GM21423 (cell line): ENCODE measurements around the gene ZNF532.
"Not testable (repeated sequence)": the region's sequence is repeated elsewhere in the genome, so short reads cannot be mapped to it uniquely, and the experiment has no call there.

Experiments
- ATAC-seq: cut with Tn5 transposase; IDR thresholded peaks from one replicate; pipeline ENCODE4 v1.9.1; 2021; ENCODE audit warnings: mild to moderate bottlenecking, moderate library complexity; ENCODE audit not compliant: unreplicated experiment

Gene ZNF532

GRCh38 chr18:58850786-58851469, 13.7 kb upstream of the ZNF532 start:
- ATAC-seq, result no peak

DNA sequence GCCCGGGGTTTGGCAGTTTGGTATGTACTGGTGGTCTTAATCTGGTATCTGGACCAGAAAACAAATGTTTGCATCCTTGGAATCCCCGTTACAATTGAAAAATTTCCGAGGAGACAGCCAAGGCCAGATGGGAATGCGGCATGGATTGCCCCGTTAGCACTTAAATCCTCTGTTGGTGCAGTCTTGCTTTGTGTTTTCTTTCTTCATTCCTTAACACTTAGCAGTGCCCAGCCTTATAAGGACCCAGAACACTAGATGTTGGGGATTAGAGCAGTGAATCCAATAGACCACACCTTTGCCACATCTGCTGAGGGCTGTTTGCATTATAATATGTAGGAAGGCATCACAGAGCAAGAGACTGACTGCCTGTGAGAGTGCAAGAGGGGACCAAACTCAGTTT, 12.8 kb upstream of the ZNF532 start:
- ATAC-seq, result no peak

- no peak for ATAC-seq
Measured at GRCh38 chr18:58852629-58853028, 12.0 kb upstream of the ZNF532 start.

- ATAC-seq, result no peak
Measured at GRCh38 chr18:58853561-58853960, 11.1 kb upstream of the ZNF532 start.

DNA sequence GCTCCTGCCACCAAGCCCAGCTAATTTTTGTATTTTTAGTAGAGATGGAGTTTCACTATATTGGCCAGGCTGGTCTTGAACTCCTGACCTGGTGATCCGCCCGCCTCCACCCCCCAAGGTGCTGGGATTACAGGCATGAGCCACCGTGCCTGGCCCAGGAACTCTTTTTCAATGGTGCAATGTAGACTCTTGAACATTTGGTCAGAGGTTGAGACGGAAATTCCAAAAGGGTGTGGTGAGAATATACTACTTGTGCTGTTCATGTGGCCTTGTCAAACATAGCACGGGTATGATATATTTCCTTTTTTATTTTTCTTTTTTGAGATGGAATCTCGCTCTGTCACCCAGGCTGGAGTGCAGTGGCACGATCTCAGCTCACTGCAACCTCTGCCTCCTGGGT, 9.2 kb upstream of the ZNF532 start:
- not testable (repeated sequence) for ATAC-seq

- no peak for ATAC-seq
Measured at GRCh38 chr18:58856881-58857280, 7.8 kb upstream of the ZNF532 start.

DNA sequence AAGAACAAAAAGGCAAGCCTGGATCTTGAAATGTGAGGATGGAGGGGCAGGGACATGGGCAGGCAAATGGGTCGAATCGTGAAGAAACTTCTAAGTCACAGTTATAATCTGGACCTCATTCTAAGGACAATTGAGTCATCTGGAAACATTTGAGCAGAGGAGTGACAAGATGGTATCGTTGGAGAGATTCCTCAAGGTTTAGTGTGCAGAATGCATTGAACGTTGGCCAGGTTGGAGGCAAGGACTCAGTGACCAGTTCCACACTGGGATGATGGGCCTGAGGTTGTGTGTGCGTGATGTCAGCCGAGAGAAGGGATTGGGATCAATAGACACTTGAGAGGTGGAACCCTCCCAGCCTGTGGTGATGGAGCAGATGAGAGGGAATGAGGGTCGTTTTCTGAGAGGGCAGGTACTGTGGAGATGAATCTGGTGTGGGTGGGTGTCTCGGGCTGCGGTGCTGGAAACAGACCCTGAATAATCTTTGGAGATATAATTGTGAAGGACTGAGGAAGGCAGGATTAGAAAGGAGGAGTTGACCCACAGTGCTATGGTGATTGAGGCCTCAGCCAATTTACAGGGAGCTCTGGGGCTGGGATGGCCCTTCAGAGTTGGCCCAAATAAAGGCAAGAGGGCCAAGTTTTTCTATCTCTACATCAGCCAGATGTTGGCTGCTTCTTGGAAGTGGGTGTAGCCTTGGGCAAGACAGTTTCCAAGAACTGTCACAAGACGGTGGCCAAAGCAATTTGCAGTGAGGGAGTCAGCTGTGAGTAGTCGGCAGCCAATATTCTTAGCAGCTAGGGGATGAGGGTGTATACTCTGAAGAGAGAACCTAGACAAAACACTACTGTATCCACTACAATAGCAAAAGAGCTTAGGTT, 5.8 kb upstream of the ZNF532 start:
- no peak for ATAC-seq

DNA sequence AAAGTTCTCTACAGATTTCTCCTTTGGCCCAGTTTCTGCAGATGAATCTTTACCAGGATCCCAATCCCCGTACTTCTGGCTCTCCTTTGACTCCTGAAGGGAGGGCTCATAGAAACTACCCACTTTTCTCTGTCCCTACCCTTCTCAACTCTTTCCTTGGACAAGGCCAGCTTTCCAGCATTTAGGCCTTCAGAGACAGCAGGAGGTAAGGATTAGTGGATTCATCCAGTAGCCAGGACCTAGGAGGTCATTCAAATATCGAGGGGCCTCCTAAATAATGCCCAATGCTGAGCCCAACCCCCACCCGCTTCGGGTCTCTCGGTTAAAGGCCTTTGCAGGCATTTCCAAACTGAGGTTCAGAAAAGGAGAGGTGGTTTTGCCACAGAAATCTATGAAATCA, 4.8 kb upstream of the ZNF532 start:
- no peak for ATAC-seq

DNA sequence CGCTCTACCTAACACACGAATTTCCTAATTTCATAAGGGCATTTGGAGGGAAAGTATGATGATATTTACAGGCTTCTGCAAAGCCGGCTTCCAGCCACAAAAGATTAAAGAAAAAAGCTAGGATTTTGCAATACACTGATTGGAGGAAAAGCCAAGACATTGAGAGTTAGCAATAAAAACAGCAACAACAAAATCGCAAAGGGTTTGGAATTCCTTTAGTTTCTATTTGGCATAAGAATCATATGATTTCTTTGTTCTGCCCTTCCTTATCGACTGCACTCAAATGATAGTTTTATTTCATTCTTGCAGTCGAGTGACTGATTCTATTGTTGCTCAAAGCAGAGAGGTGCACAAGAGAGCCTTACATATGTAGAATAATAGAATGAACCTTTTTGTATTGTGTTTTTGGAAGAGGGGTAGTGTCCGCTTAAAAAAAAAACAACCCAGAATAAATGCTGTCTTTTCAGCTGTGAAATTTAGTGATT, 3.9 kb upstream of the ZNF532 start:
- no peak for ATAC-seq

GRCh38 chr18:58861353-58861752, 3.3 kb upstream of the ZNF532 start:
- ATAC-seq, result no peak

DNA sequence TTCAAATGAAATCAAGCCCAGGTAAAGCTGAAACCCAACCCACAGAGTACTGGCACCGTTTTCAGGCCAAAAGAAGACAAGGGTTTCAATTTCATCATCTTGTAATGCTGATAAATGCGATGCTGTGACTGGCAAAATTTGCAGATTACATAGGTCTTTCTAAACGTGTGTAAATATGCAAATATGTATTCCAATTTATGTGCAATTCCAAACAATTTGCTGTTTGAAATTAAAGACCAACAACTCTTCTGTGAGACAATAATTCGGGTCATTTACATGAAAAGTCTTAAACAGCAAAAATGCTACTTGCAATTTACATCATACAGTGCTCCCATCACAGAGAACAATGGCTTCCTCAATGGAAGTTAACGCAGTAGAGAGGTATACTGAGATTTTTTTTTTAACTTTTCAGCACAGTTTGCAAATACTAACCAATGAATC, 2.8 kb upstream of the ZNF532 start:
- ATAC-seq, result no peak

- ATAC-seq, result no peak
Measured at GRCh38 chr18:58862356-58862755, 2.3 kb upstream of the ZNF532 start.

DNA sequence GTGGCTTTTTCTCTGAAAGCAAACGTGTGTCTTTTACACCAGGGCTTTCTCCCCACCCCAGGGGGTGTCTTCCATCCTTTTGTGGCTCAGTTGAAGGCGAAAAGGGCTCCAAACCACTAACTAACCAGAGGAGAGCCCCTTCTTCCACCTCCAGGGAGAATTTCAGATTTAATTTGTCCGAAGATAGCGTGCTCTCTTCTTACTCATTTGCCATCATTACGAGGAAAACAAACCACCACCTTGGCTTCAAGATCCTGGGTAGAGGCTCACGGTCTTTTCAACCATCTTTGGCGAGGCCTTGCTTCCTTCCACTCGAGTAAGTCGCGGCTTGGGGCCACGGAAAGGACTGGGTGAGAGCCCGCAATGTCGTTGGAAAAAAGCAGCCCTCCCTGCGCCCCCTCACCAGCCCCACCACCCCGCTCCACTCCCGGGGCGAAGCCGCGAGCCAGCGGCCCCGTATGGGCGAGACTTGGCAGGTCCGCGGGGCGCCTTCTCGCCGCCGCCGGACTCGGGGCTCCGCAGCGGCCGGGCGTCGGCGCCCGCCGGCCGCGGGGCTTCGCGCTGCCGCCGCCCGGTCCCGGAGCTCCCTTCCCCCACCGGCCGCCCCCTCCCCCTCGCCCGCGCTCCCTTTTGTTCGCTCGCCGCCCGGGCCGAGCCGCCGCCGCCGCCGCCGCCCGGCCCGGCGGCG, 1.7 kb upstream of the ZNF532 start:
- no peak for ATAC-seq

- ATAC-seq, result no peak
Measured at GRCh38 chr18:58863539-58864145, 1.0 kb upstream of the ZNF532 start.

- ATAC-seq, result no peak
Measured at GRCh38 chr18:58865033-58865590, 435 bp downstream of the ZNF532 start.

- no peak for ATAC-seq
Measured at GRCh38 chr18:58865701-58866065, 1.0 kb downstream of the ZNF532 start.

- ATAC-seq, result no peak
Measured at GRCh38 chr18:58866066-58866772, 1.5 kb downstream of the ZNF532 start.

DNA sequence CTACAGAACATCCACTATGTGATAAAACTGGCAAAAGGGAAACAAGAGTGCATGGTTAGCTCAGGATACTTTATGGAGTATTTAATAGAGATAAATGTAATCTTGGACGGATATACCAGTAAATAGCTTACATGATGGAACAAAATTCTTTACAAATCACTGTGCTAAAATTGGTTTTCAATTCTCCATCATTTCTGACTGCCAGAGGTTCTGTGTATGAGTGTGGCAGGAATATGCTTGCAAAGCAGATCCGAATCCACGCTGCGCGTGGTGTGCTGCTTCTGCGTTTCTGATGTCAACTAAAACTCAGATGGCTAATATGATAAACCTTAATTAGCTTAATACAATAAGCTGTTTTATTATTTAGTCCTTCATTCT, 2.1 kb downstream of the ZNF532 start:
- no peak for ATAC-seq

DNA sequence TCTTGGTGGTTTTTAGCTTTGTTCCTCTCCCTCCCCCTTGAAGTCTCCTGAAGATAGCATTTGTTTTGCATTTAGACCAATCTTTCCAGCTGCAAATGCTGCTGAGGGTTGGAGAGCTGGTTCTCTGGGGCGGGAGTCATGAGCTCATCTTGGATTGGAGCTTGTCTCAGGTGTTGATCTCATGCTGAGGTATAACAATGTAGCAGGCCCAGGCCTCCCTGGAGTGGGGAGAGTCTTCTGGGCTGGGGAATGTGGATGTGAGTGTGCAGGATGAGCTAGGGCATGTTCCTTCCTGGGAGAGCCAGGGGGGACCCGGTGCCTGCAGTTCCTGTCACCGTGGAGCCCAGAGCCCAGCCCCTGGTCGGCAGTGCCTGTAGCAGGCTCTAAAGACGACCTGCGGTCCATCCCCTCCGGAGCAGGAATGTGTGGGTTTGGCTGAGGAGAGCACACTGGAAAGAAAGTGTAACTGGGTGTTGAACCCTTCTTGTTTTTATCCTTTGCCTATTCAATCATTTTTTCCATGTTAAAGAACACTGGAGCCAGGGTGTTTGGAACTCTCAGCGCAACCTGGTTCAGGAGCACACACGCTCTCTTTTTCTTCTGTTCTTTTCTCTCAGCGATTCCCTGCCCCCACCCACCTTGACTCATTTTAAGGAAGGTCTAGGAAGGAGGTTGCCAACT, 2.7 kb downstream of the ZNF532 start:
- no peak for ATAC-seq

DNA sequence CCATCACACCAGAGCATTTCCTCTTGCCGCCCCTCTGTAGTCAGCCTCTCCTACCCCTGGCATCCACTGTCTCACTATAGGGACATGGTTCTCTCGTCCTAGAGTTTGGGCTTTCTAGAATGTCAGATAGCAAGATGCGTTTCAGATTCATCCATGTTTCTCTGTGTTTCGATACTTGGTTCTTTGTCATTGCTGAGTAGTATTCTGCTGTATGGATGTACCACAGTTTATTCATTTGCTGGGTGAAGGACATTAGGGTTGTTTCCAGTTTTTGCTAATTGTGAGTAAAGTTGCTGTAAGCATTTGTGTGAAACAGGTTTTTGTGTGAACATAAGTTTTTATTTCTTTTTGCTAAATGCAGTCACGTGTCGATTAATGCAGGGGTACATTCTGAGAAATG, 3.8 kb downstream of the ZNF532 start:
- no peak for ATAC-seq
